Raji (cell line): ENCODE results near the gene COX6A2.

ENCODE experiments used
- POLR2A ChIP-seq: IDR thresholded peaks from 2 replicates; pipeline ENCODE4 v1.6.1; 2011; ENCODE audit warnings: low read depth, low read length, control low read depth; ENCODE audit not compliant: insufficient read depth

The COX6A2 gene

GRCh38 chr16:31429796-31430195 is 1.6 kb upstream of the COX6A2 start:
- no peak for TF ChIP-seq POLR2A

GRCh38 chr16:31429314-31429713 is 1.2 kb upstream of the COX6A2 start:
- no peak for TF ChIP-seq POLR2A

GRCh38 chr16:31428638-31429247 is 583 bp upstream of the COX6A2 start:
- TF ChIP-seq POLR2A, result no peak

GRCh38 chr16:31427441-31428278 is 500 bp downstream of the COX6A2 start:
- TF ChIP-seq POLR2A, result no peak

GRCh38 chr16:31423801-31424200 is 4.4 kb downstream of the COX6A2 start:
- no peak for TF ChIP-seq POLR2A

- no peak for TF ChIP-seq POLR2A
These were observed 4.9 kb downstream of the COX6A2 start for GRCh38 chr16:31423241-31423640.

- no peak for TF ChIP-seq POLR2A
These were observed 6.6 kb downstream of the COX6A2 start for GRCh38 chr16:31421587-31421986.

GRCh38 chr16:31420037-31420436 is 8.1 kb downstream of the COX6A2 start:
- no peak for TF ChIP-seq POLR2A

- no peak for TF ChIP-seq POLR2A
These were observed 10.2 kb downstream of the COX6A2 start for GRCh38 chr16:31417916-31418315.

GRCh38 chr16:31416371-31416770 is 11.8 kb downstream of the COX6A2 start:
- no peak for TF ChIP-seq POLR2A

- no peak for TF ChIP-seq POLR2A
These were observed 13.5 kb downstream of the COX6A2 start for GRCh38 chr16:31414706-31415105.

GRCh38 chr16:31413943-31414342 is 14.2 kb downstream of the COX6A2 start:
- TF ChIP-seq POLR2A, result no peak

- TF ChIP-seq POLR2A, result no peak
These were observed 14.8 kb downstream of the COX6A2 start for GRCh38 chr16:31413381-31413780.

GRCh38 chr16:31412750-31413149 is 15.4 kb downstream of the COX6A2 start:
- TF ChIP-seq POLR2A, result no peak

- no peak for TF ChIP-seq POLR2A
These were observed 16.9 kb downstream of the COX6A2 start for GRCh38 chr16:31411024-31411844.

GRCh38 chr16:31410082-31410481 is 18.1 kb downstream of the COX6A2 start:
- no peak for TF ChIP-seq POLR2A

- no peak for TF ChIP-seq POLR2A
These were observed 18.7 kb downstream of the COX6A2 start for GRCh38 chr16:31409433-31409832.
